ENCODE measurements around the gene CRIM1. TPM values are rescaled to one million over a fixed set of nuclear protein-coding genes. Genes with fewer than 3 reads are reported as not detected.

Gene CRIM1
- total RNA-seq, 4 donors from 2014 or later = 179 to 229 (median 188) TPM

GRCh38 chr2:36367486-36367885 lies 11.9 kb downstream of the CRIM1 start:
- no peak for TF ChIP-seq EP300 (IDR thresholded peaks at IDR 0.05)
- no peak for TF ChIP-seq CTCF (IDR thresholded peaks at IDR 0.05)
- no peak for TF ChIP-seq POLR2A (IDR thresholded peaks at IDR 0.05)
- no peaks in the 10 kb centered on the region for H3K36me3 ChIP-seq
- H3K4me3 ChIP-seq = no peak overlapping the region
- DNase-seq (ENCODE audit: low spot score in 2 of 2) = no peak
- H3K9me3 ChIP-seq = no peaks in the 10 kb centered on the region
- H3K4me1 ChIP-seq = peaks cover 2 to 88% (median 27%) of the 10 kb centered on the region in 4 donors
- WGBS, 2 donors = 72 to 74% methylated on average over 4 of the region's 4 CpGs
- H3K27ac ChIP-seq = no peak overlapping the region
- H3K27me3 ChIP-seq = no peaks in the 10 kb centered on the region

- no peak for TF ChIP-seq EP300 (IDR thresholded peaks at IDR 0.05)
- TF ChIP-seq POLR2A (IDR thresholded peaks at IDR 0.05) = no peak
- no peak for TF ChIP-seq CTCF (IDR thresholded peaks at IDR 0.05)
- peaks cover 5 to 88% (median 31%) of the 10 kb centered on the region in 4 donors for H3K4me1 ChIP-seq
- peak overlapping the region in 1 of 4 donors; percentile 3 for H3K27ac ChIP-seq
- H3K4me3 ChIP-seq = no peak overlapping the region
- H3K36me3 ChIP-seq = no peaks in the 10 kb centered on the region
- 55 to 62% methylated on average over 5 of the region's 5 CpGs for WGBS, 2 donors
- DNase-seq (ENCODE audit: low spot score in 2 of 2) = no peak
- H3K9me3 ChIP-seq = no peaks in the 10 kb centered on the region
- no peaks in the 10 kb centered on the region for H3K27me3 ChIP-seq
Observed at GRCh38 chr2:36367895-36368353, 12.3 kb downstream of the CRIM1 start.

GRCh38 chr2:36368438-36368837 lies 12.9 kb downstream of the CRIM1 start:
- 80 to 83% methylated on average over 6 of the region's 6 CpGs for WGBS, 2 donors
- Histone ChIP-seq H3K27ac (peak overlapping the region in 1 of 4 donors; percentile 3), H3K27me3 (no peaks in the 10 kb centered on the region), H3K36me3 (no peaks in the 10 kb centered on the region), H3K9me3 (no peaks in the 10 kb centered on the region), H3K4me1 (peaks cover 5 to 88% (median 35%) of the 10 kb centered on the region in 4 donors), H3K4me3 (no peak overlapping the region)
- TF ChIP-seq CTCF (IDR thresholded peaks at IDR 0.05) = no peak
- TF ChIP-seq POLR2A (IDR thresholded peaks at IDR 0.05) = no peak
- no peak for TF ChIP-seq EP300 (IDR thresholded peaks at IDR 0.05)
- no peak for DNase-seq (ENCODE audit: low spot score in 2 of 2)

- 53 to 67% methylated on average over 1 of the region's 1 CpG for WGBS, 2 donors
- TF ChIP-seq CTCF (IDR thresholded peaks at IDR 0.05) = no peak
- Histone ChIP-seq H3K27me3 (no peaks in the 10 kb centered on the region), H3K9me3 (no peaks in the 10 kb centered on the region), H3K27ac (peak overlapping the region in 1 of 4 donors; percentile 2), H3K36me3 (no peaks in the 10 kb centered on the region), H3K4me1 (peaks cover 5 to 90% (median 38%) of the 10 kb centered on the region in 4 donors), H3K4me3 (no peak overlapping the region)
- DNase-seq (ENCODE audit: low spot score in 2 of 2) = no peak
Observed at GRCh38 chr2:36369163-36369562, 13.6 kb downstream of the CRIM1 start.

GRCh38 chr2:36369716-36370115 lies 14.1 kb downstream of the CRIM1 start:
- H3K27me3 ChIP-seq = no peaks in the 10 kb centered on the region
- no peaks in the 10 kb centered on the region for H3K9me3 ChIP-seq
- H3K4me1 ChIP-seq = peaks cover 5 to 86% (median 41%) of the 10 kb centered on the region in 4 donors
- no peak overlapping the region for H3K4me3 ChIP-seq
- no peak for DNase-seq (ENCODE audit: low spot score in 2 of 2)
- WGBS, 2 donors = 40% methylated on average over 4 of the region's 4 CpGs
- no peaks in the 10 kb centered on the region for H3K36me3 ChIP-seq
- peak overlapping the region in 1 of 4 donors; percentile 76 for H3K27ac ChIP-seq
- TF ChIP-seq CTCF (IDR thresholded peaks at IDR 0.05) (no peak), EP300 (IDR thresholded peaks at IDR 0.05) (no peak), POLR2A (IDR thresholded peaks at IDR 0.05) (no peak)

All from tibial nerve (tissue), 4 donors.